Caco-2 (cell line): ENCODE data around the gene BUB1B. TPM values are rescaled to one million over a fixed set of nuclear protein-coding genes. Genes with fewer than 3 reads are reported as not detected.

Experiments used
- BruUV-seq: library from RNA; stranded (reverse); fragments of 400-500 nt; replicated peaks from 2 replicates; lab custom pipeline; 2021; lab: Mats Ljungman, UMichigan
- CTCF ChIA-PET: fragments of 300-600 bp; sonication (Branson Sonifier 250); formaldehyde crosslinking; loops from one replicate; lab custom pipeline; 2022; ENCODE audit warnings: antibody characterized with exemption; lab: Charles Lee
- POLR2A ChIA-PET: fragments of 300-600 bp; sonication (Branson Sonifier 250); formaldehyde crosslinking; loops from one replicate; lab custom pipeline; 2022; ENCODE audit warnings: antibody characterized with exemption; lab: Charles Lee
- DNase-seq, 2 experiments: peaks; one replicate each; pipeline versions ENCODE4 v3.0.0 to v3.0.0-alpha.2; 2020 to 2022
- H3K27me3 ChIP-seq: replicated peaks from 2 replicates; pipeline ENCODE4 v1.6.0; 2011; ENCODE audit warnings: low read length; ENCODE audit not compliant: control insufficient read depth, insufficient read depth
- H3K36me3 ChIP-seq: 2 replicates; pipeline ENCODE4 v1.5.1; 2011; ENCODE audit warnings: low read length; ENCODE audit not compliant: control insufficient read depth, insufficient read depth
- H3K4me1 ChIP-seq: fragments of 250-450 bp; sonication (Bioruptor Pico); 2 replicates; pipeline ENCODE4 v1.5.1; 2020; ENCODE audit warnings: mild to moderate bottlenecking
- H3K4me3 ChIP-seq: 2 replicates; pipeline ENCODE4 v1.5.1; 2011; ENCODE audit warnings: low read depth, mild to moderate bottlenecking, control low read depth, low read length
- H3K9me3 ChIP-seq: fragments of 250-450 bp; sonication (Bioruptor Pico); 2 replicates; pipeline ENCODE4 v1.5.1; 2020; ENCODE audit warnings: mild to moderate bottlenecking, moderate library complexity
- H3K27ac Mint-ChIP-seq: one replicate; pipeline ENCODE4 v1.8.0; 2022; ENCODE audit warnings: mixed read lengths; ENCODE audit not compliant: unreplicated experiment
- H3K27me3 Mint-ChIP-seq: one replicate; pipeline ENCODE4 v1.8.0; 2022; ENCODE audit warnings: mixed read lengths; ENCODE audit not compliant: insufficient read depth, unreplicated experiment
- H3K36me3 Mint-ChIP-seq: one replicate; pipeline ENCODE4 v1.8.0; 2022; ENCODE audit warnings: mild to moderate bottlenecking, mixed read lengths; ENCODE audit not compliant: insufficient read depth, unreplicated experiment
- H3K4me1 Mint-ChIP-seq: one replicate; pipeline ENCODE4 v1.8.0; 2022; ENCODE audit warnings: low read depth, mixed read lengths; ENCODE audit not compliant: unreplicated experiment
- H3K4me3 Mint-ChIP-seq: one replicate; pipeline ENCODE4 v1.8.0; 2022; ENCODE audit warnings: mild to moderate bottlenecking, moderate library complexity, mixed read lengths; ENCODE audit not compliant: unreplicated experiment
- H3K9me3 Mint-ChIP-seq: one replicate; pipeline ENCODE4 v1.8.0; 2022; ENCODE audit warnings: mixed read lengths; ENCODE audit not compliant: unreplicated experiment
- CTCF ChIP-seq, 2 experiments: fragments of 200-600 bp in 1 of 2; IDR thresholded peaks; 1 replicate in 1 of 2; 2 replicates in 1 of 2; pipeline versions ENCODE4 v1.5.1 to v1.8.0; 2011 to 2022; ENCODE audit warnings: antibody characterized with exemption in 1 of 2, control low read depth in 1 of 2, inconsistent platforms in 1 of 2, low read depth in 1 of 2, low read length in 1 of 2, mild to moderate bottlenecking in 1 of 2, moderate library complexity in 1 of 2; ENCODE audit not compliant: insufficient read depth in 1 of 2, severe bottlenecking in 1 of 2, unreplicated experiment in 1 of 2
- intact Hi-C: fragments of 100-400 bp; cut with micrococcal nuclease; formaldehyde crosslinking; loops from one replicate; pipeline ENCODE4 v1.10.0; 2022; ENCODE audit not compliant: unreplicated experiment
- total RNA-seq: library from RNA; stranded (reverse); gene quantifications from 2 replicates; pipeline ENCODE4 v1.2.3, GENCODE V29; 2022

BUB1B gene
- total RNA-seq, 1 experiment from 2014 or later, result 73.5 TPM

GRCh38 chr15:40219801-40220200 is 58.9 kb downstream of the BUB1B start:
- Mint-ChIP-seq H3K4me1 (no peaks in the 10 kb centered on the region), H3K4me3 (no peak overlapping the region), H3K36me3 (peaks cover 62% of the 10 kb centered on the region), H3K27ac (no peak overlapping the region), H3K27me3 (no peaks in the 10 kb centered on the region), H3K9me3 (no peaks in the 10 kb centered on the region)
- DNase-seq, result no peak
- H3K4me3 ChIP-seq, result no peak overlapping the region
- CTCF ChIA-PET, result interaction anchor here (0.7 to 1.5 kb wide), 2 partner anchors 54 to 55 kb away, joined by 3 to 9 read pairs; no protein-coding TSS in a partner anchor
- no peak for TF ChIP-seq CTCF (IDR thresholded peaks at IDR 0.05; ENCODE audit: insufficient read depth in 1 of 2, low read depth in 1 of 2, low read length in 1 of 2, severe bottlenecking in 1 of 2, unreplicated experiment in 1 of 2)
- intact Hi-C loops, result no loop called here
- BruUV-seq, result no TSS peak
- no peaks in the 10 kb centered on the region for H3K4me1 ChIP-seq
- POLR2A ChIA-PET, result no interaction called here
- H3K27me3 ChIP-seq, result no peaks in the 10 kb centered on the region
- no peaks in the 10 kb centered on the region for H3K36me3 ChIP-seq
- H3K9me3 ChIP-seq, result no peaks in the 10 kb centered on the region

GRCh38 chr15:40222131-40222530 is 61.3 kb downstream of the BUB1B start:
- CTCF ChIA-PET, result interaction anchor here (0.6 kb wide), 1 partner anchor 56 kb away, joined by 3 read pairs; no protein-coding TSS in a partner anchor
- no TSS peak for BruUV-seq
- peaks cover 54% of the 10 kb centered on the region for H3K36me3 Mint-ChIP-seq

GRCh38 chr15:40226736-40227135 is 65.9 kb downstream of the BUB1B start:
- DNase-seq, result no peak
- Histone ChIP-seq H3K4me1 (peaks cover 6% of the 10 kb centered on the region; the same call in 1 of the 2 replicates), H3K27me3 (no peaks in the 10 kb centered on the region), H3K9me3 (no peaks in the 10 kb centered on the region), H3K36me3 (peaks cover 2% of the 10 kb centered on the region; the same call in 1 of the 2 replicates), H3K4me3 (no peak overlapping the region)
- Mint-ChIP-seq H3K27me3 (no peaks in the 10 kb centered on the region), H3K9me3 (no peaks in the 10 kb centered on the region), H3K27ac (no peak overlapping the region), H3K4me1 (no peaks in the 10 kb centered on the region), H3K36me3 (peaks cover 26% of the 10 kb centered on the region), H3K4me3 (no peak overlapping the region)
- TF ChIP-seq CTCF (IDR thresholded peaks at IDR 0.05; ENCODE audit: insufficient read depth in 1 of 2, low read depth in 1 of 2, low read length in 1 of 2, severe bottlenecking in 1 of 2, unreplicated experiment in 1 of 2), result no peak
- ChIA-PET CTCF (no interaction called here), POLR2A (no interaction called here)
- intact Hi-C loops, result no loop called here
- BruUV-seq, result no TSS peak

More at GRCh38 chr15:40222131-40222530, 61.3 kb downstream of the BUB1B start:
- Mint-ChIP-seq H3K27me3 (no peaks in the 10 kb centered on the region), H3K4me1 (no peaks in the 10 kb centered on the region), H3K9me3 (no peaks in the 10 kb centered on the region), H3K27ac (no peak overlapping the region), H3K4me3 (no peak overlapping the region)
- Histone ChIP-seq H3K4me1 (no peaks in the 10 kb centered on the region), H3K9me3 (no peaks in the 10 kb centered on the region), H3K36me3 (no peaks in the 10 kb centered on the region), H3K4me3 (no peak overlapping the region), H3K27me3 (no peaks in the 10 kb centered on the region)
- POLR2A ChIA-PET, result no interaction called here
- TF ChIP-seq CTCF (IDR thresholded peaks at IDR 0.05; ENCODE audit: insufficient read depth in 1 of 2, low read depth in 1 of 2, low read length in 1 of 2, severe bottlenecking in 1 of 2, unreplicated experiment in 1 of 2), result no peak
- intact Hi-C loops, result no loop called here
- DNase-seq, result no peak
